SKM-1 (cell line): Measurements from ENCODE around the gene MAP3K19.
"Not testable (repeated sequence)": the region's sequence is repeated elsewhere in the genome, so short reads cannot be mapped to it uniquely, and the experiment has no call there.

ENCODE experiments used
- DNase-seq: peaks from one replicate; lab custom pipeline; 2025; ENCODE audit not compliant: unreplicated experiment; lab: John Stamatoyannopoulos, UW

MAP3K19 gene

GRCh38 chr2:135047300-135047699 lies at the start of gene MAP3K19:
TSS of gene MAP3K19 (minus strand) at chr2:135047447. CDS start at chr2:135024647, 22,800 bp downstream.
- DNase-seq, result no peak

- DNase-seq, result no peak
Measured at GRCh38 chr2:135096665-135097446, 49.6 kb upstream of the MAP3K19 start.

GRCh38 chr2:135095591-135095990 lies 48.3 kb upstream of the MAP3K19 start:
- DNase-seq, result no peak

- no peak for DNase-seq
Measured at GRCh38 chr2:135094508-135094907, 47.3 kb upstream of the MAP3K19 start.

GRCh38 chr2:135093670-135094330 lies 46.6 kb upstream of the MAP3K19 start:
- no peak for DNase-seq

- no peak for DNase-seq
Measured at GRCh38 chr2:135093193-135093592, 45.9 kb upstream of the MAP3K19 start.

GRCh38 chr2:135091681-135092080 lies 44.4 kb upstream of the MAP3K19 start:
- DNase-seq, result no peak

GRCh38 chr2:135089597-135089996 lies 42.4 kb upstream of the MAP3K19 start:
- not testable (repeated sequence) for DNase-seq

- DNase-seq, result no peak
Measured at GRCh38 chr2:135086222-135086621, 39.0 kb upstream of the MAP3K19 start.

- DNase-seq, result no peak
Measured at GRCh38 chr2:135078417-135078816, 31.2 kb upstream of the MAP3K19 start.

- DNase-seq, result no peak
Measured at GRCh38 chr2:135076556-135076955, 29.3 kb upstream of the MAP3K19 start.

- no peak for DNase-seq
Measured at GRCh38 chr2:135074216-135074615, 27.0 kb upstream of the MAP3K19 start.

GRCh38 chr2:135072125-135072997 lies 25.1 kb upstream of the MAP3K19 start:
- no peak for DNase-seq

- no peak for DNase-seq
Measured at GRCh38 chr2:135066710-135067109, 19.5 kb upstream of the MAP3K19 start.

- DNase-seq, result no peak
Measured at GRCh38 chr2:135064149-135064548, 16.9 kb upstream of the MAP3K19 start.

GRCh38 chr2:135063210-135063609 lies 16.0 kb upstream of the MAP3K19 start:
- DNase-seq, result no peak

- DNase-seq, result no peak
Measured at GRCh38 chr2:135059577-135059976, 12.3 kb upstream of the MAP3K19 start.

- DNase-seq, result no peak
Measured at GRCh38 chr2:135056790-135057189, 9.5 kb upstream of the MAP3K19 start.

- no peak for DNase-seq
Measured at GRCh38 chr2:135055182-135055786, 8.0 kb upstream of the MAP3K19 start.

- DNase-seq, result no peak
Measured at GRCh38 chr2:135052997-135053474, 5.8 kb upstream of the MAP3K19 start.
